GM18951 (cell line): Measurements from ENCODE around the gene PES1.

Experiments
- POLR2A ChIP-seq: IDR thresholded peaks from 4 replicates; pipeline ENCODE4 v1.6.1; 2011; ENCODE audit warnings: mild to moderate bottlenecking; ENCODE audit not compliant: insufficient read length, insufficient read depth; ENCODE audit errors: extremely low read depth
- in situ Hi-C: fragments of 300-500 bp; cut with MboI; formaldehyde crosslinking; loops from one replicate; pipeline ENCODE4 v1.12.0; 2022; ENCODE audit warnings: low sequenced_read_pairs, mixed read lengths, inconsistent platforms; ENCODE audit not compliant: unreplicated experiment

The PES1 gene

GRCh38 chr22:30617819-30618218 is 26.1 kb upstream of the PES1 start:
- no peak for TF ChIP-seq POLR2A
- in situ Hi-C loops: no loop called here

DNA sequence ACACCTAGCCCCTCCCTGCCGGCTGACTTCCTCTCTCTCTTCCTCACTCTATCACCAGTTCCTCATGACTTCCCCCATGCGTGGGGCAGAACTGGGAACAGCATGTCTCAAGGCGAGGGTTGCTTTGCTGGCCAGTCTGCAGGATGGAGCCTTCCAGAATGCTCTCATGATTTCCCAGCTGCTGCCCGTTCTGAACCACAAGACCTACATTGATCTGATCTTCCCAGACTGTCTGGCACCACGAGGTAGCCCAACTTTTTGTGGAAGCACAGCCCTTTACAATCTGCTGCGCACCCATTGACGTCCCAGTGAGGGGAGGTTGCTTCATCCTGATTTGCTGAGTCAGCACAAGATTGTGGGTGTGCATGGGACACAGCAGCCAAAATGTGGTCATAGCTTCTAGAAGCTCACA is 23.8 kb upstream of the PES1 start:
- in situ Hi-C loops: no loop called here
- no peak for TF ChIP-seq POLR2A

GRCh38 chr22:30614879-30615278 is 23.2 kb upstream of the PES1 start:
- in situ Hi-C loops: no loop called here
- no peak for TF ChIP-seq POLR2A

GRCh38 chr22:30614268-30614667 is 22.6 kb upstream of the PES1 start:
- in situ Hi-C loops: no loop called here
- no peak for TF ChIP-seq POLR2A

- TF ChIP-seq POLR2A: no peak
- in situ Hi-C loops: no loop called here
These were observed 21.1 kb upstream of the PES1 start for GRCh38 chr22:30612789-30613188.

GRCh38 chr22:30611197-30611596 is 19.5 kb upstream of the PES1 start:
- in situ Hi-C loops: no loop called here
- no peak for TF ChIP-seq POLR2A

GRCh38 chr22:30610299-30610698 is 18.6 kb upstream of the PES1 start:
- no peak for TF ChIP-seq POLR2A

DNA sequence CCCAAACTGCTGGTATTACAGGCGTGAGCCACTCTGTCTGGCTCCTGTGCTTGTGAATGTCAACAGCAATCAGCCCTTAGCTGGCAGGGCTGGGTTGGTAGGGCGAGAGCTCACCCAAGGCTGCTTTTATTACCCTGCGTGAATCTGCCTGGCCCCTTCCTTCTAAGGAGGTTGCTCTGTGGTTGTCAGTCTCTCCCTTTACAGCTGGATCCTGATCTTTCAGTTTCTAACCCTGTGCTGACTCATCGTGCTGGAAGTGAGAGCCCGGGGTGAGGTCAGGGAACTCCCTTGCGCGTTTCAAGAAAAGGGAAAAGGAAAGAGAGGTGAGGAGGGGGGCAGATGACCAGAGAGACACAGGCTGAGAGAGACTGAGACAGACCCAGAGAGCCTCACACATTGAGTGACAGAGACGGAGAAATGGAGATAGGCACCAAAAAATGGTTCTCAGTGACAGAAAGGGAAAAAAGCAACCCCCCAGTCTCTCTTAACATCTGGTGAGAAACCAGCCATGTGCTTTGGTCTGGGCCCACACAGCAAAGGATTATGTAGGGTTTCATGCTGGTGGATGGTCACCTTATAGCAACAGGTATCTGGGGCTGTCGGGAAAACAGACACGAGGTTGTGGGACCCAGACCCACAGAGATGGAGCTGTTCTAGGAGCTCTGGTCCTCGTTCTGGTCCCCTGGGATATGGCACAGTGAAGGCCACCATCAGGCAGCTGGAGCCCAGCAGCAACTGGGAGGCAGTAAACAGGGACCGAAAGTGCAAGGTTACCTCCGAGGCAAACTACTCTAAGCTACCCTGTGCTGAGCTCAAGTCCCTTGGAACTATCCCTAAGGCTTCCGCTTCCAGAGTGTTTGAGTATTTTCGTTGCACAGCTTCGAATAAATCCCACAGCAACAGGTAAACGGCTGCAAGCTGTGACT is 17.8 kb upstream of the PES1 start:
- in situ Hi-C loops: no loop called here
- no peak for TF ChIP-seq POLR2A

More at GRCh38 chr22:30610299-30610698, 18.6 kb upstream of the PES1 start:
- in situ Hi-C loops: no loop called here

- no peak for TF ChIP-seq POLR2A
- in situ Hi-C loops: no loop called here
These were observed 16.2 kb upstream of the PES1 start for GRCh38 chr22:30607939-30608338.

- in situ Hi-C loops: no loop called here
- no peak for TF ChIP-seq POLR2A
These were observed 15.7 kb upstream of the PES1 start for GRCh38 chr22:30607300-30607930.

DNA sequence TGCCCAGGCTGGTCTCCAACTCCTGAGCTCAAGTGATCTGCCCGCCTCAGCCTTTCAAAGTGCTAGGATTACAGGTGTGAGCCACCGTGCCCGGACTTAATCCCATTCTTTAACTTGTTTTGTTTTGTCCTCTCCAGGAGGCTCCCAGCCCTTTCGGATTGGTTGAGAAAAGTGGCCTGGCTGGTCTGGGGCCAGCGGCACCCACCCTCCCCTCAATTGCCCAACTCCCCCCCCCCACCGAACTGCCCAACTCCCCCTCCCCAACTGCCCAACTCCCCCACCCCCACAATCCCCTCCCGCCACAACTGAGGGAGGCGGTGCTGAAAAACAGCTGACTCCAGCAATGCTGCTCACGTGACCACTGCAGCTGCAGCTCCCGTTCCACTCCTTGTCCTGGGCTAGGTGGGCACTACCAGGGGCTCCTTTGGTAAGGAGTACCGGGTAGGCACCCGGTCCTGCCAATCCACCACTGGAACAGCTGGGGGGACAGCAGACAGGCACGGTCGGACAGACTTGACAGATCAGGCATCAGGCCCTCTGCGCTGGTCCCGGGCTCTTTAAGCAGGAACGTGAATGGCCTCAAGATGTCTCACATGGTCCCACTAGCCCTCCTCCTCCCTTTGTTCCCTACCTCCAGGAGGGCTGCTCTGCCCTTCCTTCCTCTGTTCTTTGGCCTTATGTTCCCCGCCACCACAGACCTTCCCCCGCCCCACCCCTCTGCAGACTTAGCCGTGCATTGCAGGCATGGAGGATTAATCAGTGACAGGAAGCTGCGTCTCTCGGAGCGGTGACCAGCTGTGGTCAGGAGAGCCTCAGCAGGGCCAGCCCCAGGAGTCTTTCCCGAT is 15.0 kb upstream of the PES1 start, which contains the start of gene TCN2:
Gene TCN2 (plus strand): TSS at position 720 of the 845 bp plus-strand sequence. CDS start 158 bp downstream, outside the sequence.
- peak; percentile 44 for TF ChIP-seq POLR2A
- in situ Hi-C loops: no loop called here

GRCh38 chr22:30605449-30606110 is 13.9 kb upstream of the PES1 start:
- no peak for TF ChIP-seq POLR2A
- in situ Hi-C loops: no loop called here

- no peak for TF ChIP-seq POLR2A
- in situ Hi-C loops: no loop called here
These were observed 13.0 kb upstream of the PES1 start for GRCh38 chr22:30604723-30605122.

- no peak for TF ChIP-seq POLR2A
- in situ Hi-C loops: no loop called here
These were observed 12.1 kb upstream of the PES1 start for GRCh38 chr22:30603801-30604200.
